Esophagus muscularis mucosa (tissue), 4 donors: Measurements from ENCODE around the gene USP9X. TPM values are rescaled to one million over a fixed set of nuclear protein-coding genes. Genes with fewer than 3 reads are reported as not detected.
A peak's percentile ranks its signal among the peaks of the same experiment; 100 is the strongest.
"Not testable (repeated sequence)": the region's sequence is repeated elsewhere in the genome, so short reads cannot be mapped to it uniquely, and the experiment has no call there.

Experiments
- DNase-seq: peaks from one replicate; pipeline ENCODE4 v3.0.0-alpha.2; 2017; ENCODE audit errors: extremely low spot score
- H3K27ac ChIP-seq, 4 donors: fragments of 200-600 bp; sonication (generic); replicated peaks in 1 of 4; 1 replicate in 3 of 4; 2 replicates in 1 of 4; pipeline ENCODE4 v1.5.1; 2016 to 2019; ENCODE audit warnings: mild to moderate bottlenecking in 1 of 4
- H3K27me3 ChIP-seq, 4 donors: fragments of 200-600 bp; sonication (generic); one replicate each; pipeline versions ENCODE4 v1.5.1 to v1.6.0; 2016 to 2019
- H3K36me3 ChIP-seq, 4 donors: fragments of 200-600 bp; sonication (generic); one replicate each; pipeline ENCODE4 v1.5.1; 2016 to 2019
- H3K4me1 ChIP-seq, 4 donors: fragments of 200-600 bp; sonication (generic); one replicate each; pipeline ENCODE4 v1.5.1; 2016 to 2019
- H3K4me3 ChIP-seq, 4 donors: fragments of 200-600 bp; sonication (generic); 1 replicate in 2 of 4; 2 replicates in 2 of 4; pipeline ENCODE4 v1.5.1; 2016 to 2019; ENCODE audit warnings: mild to moderate bottlenecking in 4 of 4, moderate library complexity in 1 of 4
- H3K9me3 ChIP-seq, 4 donors: fragments of 200-600 bp; sonication (generic); 1 replicate in 3 of 4; 2 replicates in 1 of 4; pipeline ENCODE4 v1.5.1; 2016 to 2019
- CTCF ChIP-seq, 3 experiments: fragments of 200-600 bp in 2 of 3; fragments of 450-650 bp in 1 of 3; sonication (generic) in 2 of 3; IDR thresholded peaks; one replicate each; pipeline ENCODE4 v1.5.1; 2017 to 2019; ENCODE audit warnings: antibody characterized with exemption in 3 of 3, mild to moderate bottlenecking in 2 of 3, moderate library complexity in 1 of 3
- EP300 ChIP-seq: sonication (generic); formaldehyde crosslinking; IDR thresholded peaks from one replicate; pipeline ENCODE4 v1.6.1; 2017; ENCODE audit warnings: antibody characterized with exemption
- POLR2A ChIP-seq: fragments of 450-650 bp; IDR thresholded peaks from one replicate; pipeline ENCODE4 v1.6.1; 2017; ENCODE audit warnings: antibody characterized with exemption, moderate library complexity, mild to moderate bottlenecking, low read depth
- POLR2AphosphoS5 ChIP-seq, 2 donors: sonication (generic); formaldehyde crosslinking; IDR thresholded peaks; one replicate each; pipeline ENCODE4 v1.6.1; 2017; ENCODE audit warnings: antibody characterized with exemption in 2 of 2
- WGBS: methylation state at CpG from one replicate; pipeline ENCODE4 v1.1.5; 2018; 5-methylcytosine and 5-hydroxymethylcytosine counted together
- intact Hi-C: fragments of 100-400 bp; cut with DNase I; formaldehyde crosslinking; loops from one replicate; pipeline ENCODE4 v1.15.1; 2023
- total RNA-seq, 4 donors: library from RNA; depleted of rRNA; stranded (reverse); fragments of >200 nt; gene quantifications; one replicate each; pipeline versions ENCODE4 v1.1.0 to v1.2.1, GENCODE V29; 2016

Gene USP9X
- total RNA-seq, 4 donors from 2014 or later: 97.3 to 142 (median 113) TPM

GRCh38 chrX:41115104-41115425, 29.8 kb downstream of the USP9X start:
- 5% methylated on average over 4 of the region's 4 CpGs for WGBS
- H3K9me3 ChIP-seq, H3K4me3 ChIP-seq, H3K27me3 ChIP-seq, H3K36me3 ChIP-seq, DNase-seq: not testable (repeated sequence)
- Histone ChIP-seq H3K27ac (peak overlapping the region in 2 of 4 donors; percentile 18 to 19), H3K4me1 (peaks cover 26 to 84% (median 68%) of the 10 kb centered on the region in 4 donors)
- TF ChIP-seq CTCF (IDR thresholded peaks at IDR 0.05): peak; percentile 61 to 94 (median 73)
- intact Hi-C loops: loop anchor here (10.0 kb wide), 4 partner anchors 180 to 570 kb away; partner anchors contain the start of gene MED14

- H3K27ac ChIP-seq: no peak overlapping the region
- H3K27me3 ChIP-seq: no peaks in the 10 kb centered on the region
- no peaks in the 10 kb centered on the region for H3K36me3 ChIP-seq
- peaks cover 22 to 80% (median 67%) of the 10 kb centered on the region in 4 donors for H3K4me1 ChIP-seq
- TF ChIP-seq POLR2AphosphoS5 (IDR thresholded peaks at IDR 0.05): no peak
- no peak for TF ChIP-seq CTCF (IDR thresholded peaks at IDR 0.05)
- no peak overlapping the region for H3K4me3 ChIP-seq
- no peak for DNase-seq
- WGBS: 55% methylated on average over 4 of the region's 4 CpGs
- no peaks in the 10 kb centered on the region for H3K9me3 ChIP-seq
- intact Hi-C loops: loop anchor here (10.0 kb wide), 4 partner anchors 182 to 572 kb away; partner anchors contain the start of gene MED14
Measured at GRCh38 chrX:41116948-41117347, 31.7 kb downstream of the USP9X start.

GRCh38 chrX:41118156-41118555, 32.9 kb downstream of the USP9X start:
- TF ChIP-seq POLR2AphosphoS5 (IDR thresholded peaks at IDR 0.05) (no peak), POLR2A (no peak), EP300 (no peak), CTCF (IDR thresholded peaks at IDR 0.05) (no peak)
- peaks cover 22 to 76% (median 65%) of the 10 kb centered on the region in 4 donors for H3K4me1 ChIP-seq
- WGBS: 89% methylated on average over 5 of the region's 5 CpGs
- no peak overlapping the region for H3K4me3 ChIP-seq
- H3K27me3 ChIP-seq: no peaks in the 10 kb centered on the region
- DNase-seq: no peak
- intact Hi-C loops: loop anchor here (10.0 kb wide), 4 partner anchors 183 to 573 kb away; partner anchors contain the start of gene MED14
- peaks cover 0 to under 1% (median 0%) of the 10 kb centered on the region in 4 donors for H3K36me3 ChIP-seq
- no peaks in the 10 kb centered on the region for H3K9me3 ChIP-seq
- H3K27ac ChIP-seq: no peak overlapping the region

- intact Hi-C loops: loop anchor here (10.0 kb wide), 4 partner anchors 185 to 575 kb away; partner anchors contain the start of gene MED14
- Histone ChIP-seq H3K27me3 (no peaks in the 10 kb centered on the region), H3K9me3 (no peaks in the 10 kb centered on the region), H3K4me3 (no peak overlapping the region), H3K36me3 (peaks cover 0 to 16% (median 2%) of the 10 kb centered on the region in 4 donors), H3K4me1 (peaks cover 16 to 67% (median 56%) of the 10 kb centered on the region in 4 donors), H3K27ac (no peak overlapping the region)
- TF ChIP-seq EP300 (no peak), POLR2A (no peak), POLR2AphosphoS5 (IDR thresholded peaks at IDR 0.05) (no peak), CTCF (IDR thresholded peaks at IDR 0.05) (no peak)
- no peak for DNase-seq
- WGBS: 87% methylated on average over 6 of the region's 6 CpGs
Measured at GRCh38 chrX:41119803-41120202, 34.6 kb downstream of the USP9X start.

DNA sequence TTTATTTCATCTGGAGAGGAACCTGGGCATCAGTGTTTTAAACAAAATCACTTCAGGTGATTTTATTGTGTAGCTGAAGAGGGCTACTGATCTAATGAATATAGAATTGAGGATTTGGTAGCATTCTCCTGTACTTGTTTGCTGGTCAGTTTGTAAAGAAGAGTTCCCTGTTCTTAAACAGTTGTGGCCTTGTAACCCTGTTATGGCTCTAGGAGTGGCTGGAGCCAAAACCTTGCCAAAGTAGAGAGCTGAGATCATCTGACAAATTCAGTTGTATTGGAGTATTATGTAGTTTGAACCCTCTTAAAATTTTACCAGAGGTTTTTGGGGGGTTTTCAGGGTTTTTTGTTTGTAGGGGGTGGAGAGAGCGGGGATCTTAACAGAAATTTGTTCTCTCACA, 36.5 kb downstream of the USP9X start:
- peaks cover 16 to 51% (median 41%) of the 10 kb centered on the region in 4 donors for H3K4me1 ChIP-seq
- 95% methylated on average over 1 of the region's 1 CpG for WGBS
- H3K36me3 ChIP-seq: peaks cover 0 to 23% (median 2%) of the 10 kb centered on the region in 4 donors
- no peak for DNase-seq
- no peaks in the 10 kb centered on the region for H3K27me3 ChIP-seq
- H3K9me3 ChIP-seq: no peaks in the 10 kb centered on the region
- TF ChIP-seq CTCF (IDR thresholded peaks at IDR 0.05): no peak
- no peak for TF ChIP-seq EP300
- TF ChIP-seq POLR2AphosphoS5 (IDR thresholded peaks at IDR 0.05): no peak
- TF ChIP-seq POLR2A: no peak
- no peak overlapping the region for H3K4me3 ChIP-seq
- H3K27ac ChIP-seq: no peak overlapping the region
- intact Hi-C loops: no loop called here
